ENCODE data around the gene SLC22A3.
"Not testable (repeated sequence)": the region's sequence is repeated elsewhere in the genome, so short reads cannot be mapped to it uniquely, and the experiment has no call there.

SLC22A3 gene

GRCh38 chr6:160442151-160442550, 94.0 kb downstream of the SLC22A3 start:
- no peak for TF ChIP-seq CTCF (IDR thresholded peaks at IDR 0.05)
- TF ChIP-seq ZFX (IDR thresholded peaks at IDR 0.05; ENCODE audit: borderline replicate concordance) = no peak
- H3K27ac ChIP-seq = no peak overlapping the region

GRCh38 chr6:160445130-160445529, 97.0 kb downstream of the SLC22A3 start:
- TF ChIP-seq CTCF (IDR thresholded peaks at IDR 0.05) (no peak), ZFX (IDR thresholded peaks at IDR 0.05; ENCODE audit: borderline replicate concordance) (no peak)
- H3K27ac ChIP-seq = no peak overlapping the region

- no peak overlapping the region for H3K27ac ChIP-seq
- TF ChIP-seq ZFX (IDR thresholded peaks at IDR 0.05; ENCODE audit: borderline replicate concordance) = no peak
- no peak for TF ChIP-seq CTCF (IDR thresholded peaks at IDR 0.05)
Observed at GRCh38 chr6:160447350-160447749, 99.2 kb downstream of the SLC22A3 start.

GRCh38 chr6:160449787-160450186, 101.6 kb downstream of the SLC22A3 start:
- not testable (repeated sequence) for H3K27ac ChIP-seq

- H3K27ac ChIP-seq = no peak overlapping the region
- no peak for TF ChIP-seq CTCF (IDR thresholded peaks at IDR 0.05)
- no peak for TF ChIP-seq ZFX (IDR thresholded peaks at IDR 0.05; ENCODE audit: borderline replicate concordance)
Observed at GRCh38 chr6:160450849-160451248, 102.7 kb downstream of the SLC22A3 start.

GRCh38 chr6:160454303-160454702, 106.1 kb downstream of the SLC22A3 start:
- peak overlapping the region; percentile 18; the same call in 1 of the 2 replicates for H3K27ac ChIP-seq
- TF ChIP-seq ZFX (IDR thresholded peaks at IDR 0.05; ENCODE audit: borderline replicate concordance) (no peak), CTCF (IDR thresholded peaks at IDR 0.05) (no peak)

- TF ChIP-seq CTCF (IDR thresholded peaks at IDR 0.05) (no peak), ZFX (IDR thresholded peaks at IDR 0.05; ENCODE audit: borderline replicate concordance) (no peak)
- H3K27ac ChIP-seq = no peak overlapping the region
Observed at GRCh38 chr6:160455081-160455480, 106.9 kb downstream of the SLC22A3 start.

GRCh38 chr6:160455541-160456213, 107.5 kb downstream of the SLC22A3 start:
- TF ChIP-seq ZFX (IDR thresholded peaks at IDR 0.05; ENCODE audit: borderline replicate concordance) (no peak), CTCF (IDR thresholded peaks at IDR 0.05) (peak; percentile 91)
- H3K27ac ChIP-seq = no peak overlapping the region
